Caco-2 (cell line): ENCODE data around the gene C1orf35. TPM values are rescaled to one million over a fixed set of nuclear protein-coding genes. Genes with fewer than 3 reads are reported as not detected.

Experiments used
- BruUV-seq: library from RNA; stranded (reverse); fragments of 400-500 nt; replicated peaks from 2 replicates; lab custom pipeline; 2021; lab: Mats Ljungman, UMichigan
- CTCF ChIA-PET: fragments of 300-600 bp; sonication (Branson Sonifier 250); formaldehyde crosslinking; loops from one replicate; lab custom pipeline; 2022; ENCODE audit warnings: antibody characterized with exemption; lab: Charles Lee
- POLR2A ChIA-PET: fragments of 300-600 bp; sonication (Branson Sonifier 250); formaldehyde crosslinking; loops from one replicate; lab custom pipeline; 2022; ENCODE audit warnings: antibody characterized with exemption; lab: Charles Lee
- DNase-seq, 2 experiments: peaks; one replicate each; pipeline versions ENCODE4 v3.0.0 to v3.0.0-alpha.2; 2020 to 2022
- H3K27me3 ChIP-seq: replicated peaks from 2 replicates; pipeline ENCODE4 v1.6.0; 2011; ENCODE audit warnings: low read length; ENCODE audit not compliant: control insufficient read depth, insufficient read depth
- H3K36me3 ChIP-seq: 2 replicates; pipeline ENCODE4 v1.5.1; 2011; ENCODE audit warnings: low read length; ENCODE audit not compliant: control insufficient read depth, insufficient read depth
- H3K4me1 ChIP-seq: fragments of 250-450 bp; sonication (Bioruptor Pico); 2 replicates; pipeline ENCODE4 v1.5.1; 2020; ENCODE audit warnings: mild to moderate bottlenecking
- H3K4me3 ChIP-seq: 2 replicates; pipeline ENCODE4 v1.5.1; 2011; ENCODE audit warnings: low read depth, mild to moderate bottlenecking, control low read depth, low read length
- H3K9me3 ChIP-seq: fragments of 250-450 bp; sonication (Bioruptor Pico); 2 replicates; pipeline ENCODE4 v1.5.1; 2020; ENCODE audit warnings: mild to moderate bottlenecking, moderate library complexity
- H3K27ac Mint-ChIP-seq: one replicate; pipeline ENCODE4 v1.8.0; 2022; ENCODE audit warnings: mixed read lengths; ENCODE audit not compliant: unreplicated experiment
- H3K27me3 Mint-ChIP-seq: one replicate; pipeline ENCODE4 v1.8.0; 2022; ENCODE audit warnings: mixed read lengths; ENCODE audit not compliant: insufficient read depth, unreplicated experiment
- H3K36me3 Mint-ChIP-seq: one replicate; pipeline ENCODE4 v1.8.0; 2022; ENCODE audit warnings: mild to moderate bottlenecking, mixed read lengths; ENCODE audit not compliant: insufficient read depth, unreplicated experiment
- H3K4me1 Mint-ChIP-seq: one replicate; pipeline ENCODE4 v1.8.0; 2022; ENCODE audit warnings: low read depth, mixed read lengths; ENCODE audit not compliant: unreplicated experiment
- H3K4me3 Mint-ChIP-seq: one replicate; pipeline ENCODE4 v1.8.0; 2022; ENCODE audit warnings: mild to moderate bottlenecking, moderate library complexity, mixed read lengths; ENCODE audit not compliant: unreplicated experiment
- H3K9me3 Mint-ChIP-seq: one replicate; pipeline ENCODE4 v1.8.0; 2022; ENCODE audit warnings: mixed read lengths; ENCODE audit not compliant: unreplicated experiment
- intact Hi-C: fragments of 100-400 bp; cut with micrococcal nuclease; formaldehyde crosslinking; loops from one replicate; pipeline ENCODE4 v1.10.0; 2022; ENCODE audit not compliant: unreplicated experiment
- total RNA-seq: library from RNA; stranded (reverse); gene quantifications from 2 replicates; pipeline ENCODE4 v1.2.3, GENCODE V29; 2022
- TF ChIP-seq, protein P1 (sequence below), 2 experiments: fragments of 200-600 bp in 1 of 2; IDR thresholded peaks; 1 replicate in 1 of 2; 2 replicates in 1 of 2; pipeline versions ENCODE4 v1.5.1 to v1.8.0; 2011 to 2022; ENCODE audit warnings: antibody characterized with exemption in 1 of 2, control low read depth in 1 of 2, inconsistent platforms in 1 of 2, low read depth in 1 of 2, low read length in 1 of 2, mild to moderate bottlenecking in 1 of 2, moderate library complexity in 1 of 2; ENCODE audit not compliant: insufficient read depth in 1 of 2, severe bottlenecking in 1 of 2, unreplicated experiment in 1 of 2

Gene C1orf35
- total RNA-seq, 1 experiment from 2014 or later, result 34.5 TPM

- TF ChIP-seq, protein P1, sequence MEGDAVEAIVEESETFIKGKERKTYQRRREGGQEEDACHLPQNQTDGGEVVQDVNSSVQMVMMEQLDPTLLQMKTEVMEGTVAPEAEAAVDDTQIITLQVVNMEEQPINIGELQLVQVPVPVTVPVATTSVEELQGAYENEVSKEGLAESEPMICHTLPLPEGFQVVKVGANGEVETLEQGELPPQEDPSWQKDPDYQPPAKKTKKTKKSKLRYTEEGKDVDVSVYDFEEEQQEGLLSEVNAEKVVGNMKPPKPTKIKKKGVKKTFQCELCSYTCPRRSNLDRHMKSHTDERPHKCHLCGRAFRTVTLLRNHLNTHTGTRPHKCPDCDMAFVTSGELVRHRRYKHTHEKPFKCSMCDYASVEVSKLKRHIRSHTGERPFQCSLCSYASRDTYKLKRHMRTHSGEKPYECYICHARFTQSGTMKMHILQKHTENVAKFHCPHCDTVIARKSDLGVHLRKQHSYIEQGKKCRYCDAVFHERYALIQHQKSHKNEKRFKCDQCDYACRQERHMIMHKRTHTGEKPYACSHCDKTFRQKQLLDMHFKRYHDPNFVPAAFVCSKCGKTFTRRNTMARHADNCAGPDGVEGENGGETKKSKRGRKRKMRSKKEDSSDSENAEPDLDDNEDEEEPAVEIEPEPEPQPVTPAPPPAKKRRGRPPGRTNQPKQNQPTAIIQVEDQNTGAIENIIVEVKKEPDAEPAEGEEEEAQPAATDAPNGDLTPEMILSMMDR (IDR thresholded peaks at IDR 0.05; ENCODE audit: insufficient read depth in 1 of 2, low read depth in 1 of 2, low read length in 1 of 2, severe bottlenecking in 1 of 2, unreplicated experiment in 1 of 2), result no peak
- peaks cover 96% of the 10 kb centered on the region for H3K36me3 Mint-ChIP-seq
- intact Hi-C loops, result no loop called here
- H3K27me3 Mint-ChIP-seq, result no peaks in the 10 kb centered on the region
- H3K4me3 ChIP-seq, result no peak overlapping the region
- no peak for DNase-seq
- H3K4me1 Mint-ChIP-seq, result peaks cover 21% of the 10 kb centered on the region
- peaks cover 9% of the 10 kb centered on the region; the same call in 1 of the 2 replicates for H3K9me3 ChIP-seq
- H3K36me3 ChIP-seq, result peaks cover 14% of the 10 kb centered on the region
- H3K9me3 Mint-ChIP-seq, result peaks cover 8% of the 10 kb centered on the region
- ChIA-PET POLR2A (no interaction called here), CTCF (interaction anchor here (0.6 kb wide), 1 partner anchor 16 kb away, joined by 3 read pairs; no protein-coding TSS in a partner anchor)
- H3K27me3 ChIP-seq, result no peaks in the 10 kb centered on the region
- BruUV-seq, result no TSS peak
- no peak overlapping the region for H3K4me3 Mint-ChIP-seq
- H3K27ac Mint-ChIP-seq, result peak overlapping the region; percentile 42
- H3K4me1 ChIP-seq, result peaks cover 21% of the 10 kb centered on the region
Observed at GRCh38 chr1:228089519-228090380, 13.4 kb downstream of the C1orf35 start.

GRCh38 chr1:228088586-228089498 lies 14.3 kb downstream of the C1orf35 start:
- Histone ChIP-seq H3K4me3 (no peak overlapping the region), H3K27me3 (no peaks in the 10 kb centered on the region), H3K9me3 (peaks cover 5% of the 10 kb centered on the region; the same call in 1 of the 2 replicates), H3K4me1 (peaks cover 30% of the 10 kb centered on the region), H3K36me3 (peaks cover 11% of the 10 kb centered on the region)
- ChIA-PET POLR2A (no interaction called here), CTCF (no interaction called here)
- intact Hi-C loops, result no loop called here
- no peaks in the 10 kb centered on the region for H3K9me3 Mint-ChIP-seq
- TF ChIP-seq, protein P1 (IDR thresholded peaks at IDR 0.05; ENCODE audit: insufficient read depth in 1 of 2, low read depth in 1 of 2, low read length in 1 of 2, severe bottlenecking in 1 of 2, unreplicated experiment in 1 of 2), result no peak
- H3K36me3 Mint-ChIP-seq, result peaks cover 96% of the 10 kb centered on the region
- no peak for DNase-seq
- H3K27ac Mint-ChIP-seq, result peak overlapping the region; percentile 87
- BruUV-seq, result no TSS peak
- H3K4me3 Mint-ChIP-seq, result no peak overlapping the region
- no peaks in the 10 kb centered on the region for H3K27me3 Mint-ChIP-seq
- peaks cover 27% of the 10 kb centered on the region for H3K4me1 Mint-ChIP-seq

GRCh38 chr1:228087771-228088251 lies 15.3 kb downstream of the C1orf35 start:
- Mint-ChIP-seq H3K9me3 (no peaks in the 10 kb centered on the region), H3K4me1 (peaks cover 27% of the 10 kb centered on the region), H3K4me3 (no peak overlapping the region), H3K27me3 (no peaks in the 10 kb centered on the region), H3K36me3 (peaks cover 94% of the 10 kb centered on the region), H3K27ac (peak overlapping the region; percentile 87)
- Histone ChIP-seq H3K4me1 (peaks cover 26% of the 10 kb centered on the region), H3K4me3 (no peak overlapping the region), H3K36me3 (peaks cover 11% of the 10 kb centered on the region), H3K9me3 (no peaks in the 10 kb centered on the region; the same call in 1 of the 2 replicates), H3K27me3 (no peaks in the 10 kb centered on the region)
- BruUV-seq, result no TSS peak
- DNase-seq, result no peak
- TF ChIP-seq, protein P1 (IDR thresholded peaks at IDR 0.05; ENCODE audit: insufficient read depth in 1 of 2, low read depth in 1 of 2, low read length in 1 of 2, severe bottlenecking in 1 of 2, unreplicated experiment in 1 of 2), result no peak
- ChIA-PET POLR2A (no interaction called here), CTCF (no interaction called here)
- intact Hi-C loops, result no loop called here
